Measurements from ENCODE around the gene KSR1.
A peak's percentile ranks its signal among the peaks of the same experiment; 100 is the strongest.

KSR1 gene

DNA sequence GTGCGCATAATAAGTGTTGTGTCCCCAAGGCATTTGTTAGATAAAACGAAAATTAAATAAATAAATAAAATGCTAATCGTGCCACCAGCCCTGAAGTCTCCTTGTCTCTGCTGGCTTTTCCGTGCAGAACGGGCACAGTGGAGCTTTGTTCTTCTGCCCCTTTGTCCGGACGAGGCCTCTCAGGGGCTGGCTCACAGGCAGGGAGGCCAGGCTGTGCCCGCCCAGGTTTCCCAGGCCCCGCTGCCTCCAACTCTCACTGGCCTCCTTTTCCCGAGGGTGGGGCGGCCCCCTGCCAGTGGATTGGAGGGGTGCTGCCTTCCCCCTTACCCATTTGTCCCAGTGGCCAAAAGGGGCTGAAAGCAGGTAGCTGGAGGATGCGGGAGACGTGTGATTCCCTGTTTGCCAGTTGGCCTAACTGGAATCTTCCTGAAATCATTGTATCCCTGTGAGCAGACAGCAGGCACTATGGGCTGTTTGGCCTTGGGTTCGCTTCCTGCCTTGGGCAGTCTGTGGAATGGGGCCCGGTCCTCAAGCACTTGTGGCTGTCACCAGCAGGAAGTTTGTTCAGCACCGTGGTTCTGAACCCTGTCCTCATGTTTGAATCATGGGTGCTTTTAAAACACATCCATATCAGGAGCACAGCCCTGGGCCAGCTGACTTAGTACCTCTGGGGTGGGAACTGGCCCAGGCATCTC is 64.4 kb downstream of the KSR1 start:
- H3K9ac ChIP-seq (ENCODE audit: insufficient read length) = no peak overlapping the region
- 0 out of 2 replicates have a peak overlapping the region, but pooled peaks have one; percentile 18 for H3K4me3 ChIP-seq
- no peaks in the 10 kb centered on the region for H3K9me3 ChIP-seq (ENCODE audit: low read depth, low read length)
- peak overlapping the region; percentile 6; the same call in 1 of the 2 replicates for H3K27ac ChIP-seq
- no peaks in the 10 kb centered on the region for H3K36me3 ChIP-seq (ENCODE audit: insufficient read depth, low read length)
- TF ChIP-seq FOXP2 (optimal IDR thresholded peaks at IDR 0.05; ENCODE audit: control extremely low read depth, extremely low read length, insufficient read depth) (no peak), POLR2AphosphoS5 (IDR thresholded peaks at IDR 0.05; ENCODE audit: borderline replicate concordance, low read depth, low read length) (no peak), EZH2 (IDR thresholded peaks at IDR 0.05) (no peak)
- no peak for DNase-seq (ENCODE audit: low read depth, low spot score)

DNA sequence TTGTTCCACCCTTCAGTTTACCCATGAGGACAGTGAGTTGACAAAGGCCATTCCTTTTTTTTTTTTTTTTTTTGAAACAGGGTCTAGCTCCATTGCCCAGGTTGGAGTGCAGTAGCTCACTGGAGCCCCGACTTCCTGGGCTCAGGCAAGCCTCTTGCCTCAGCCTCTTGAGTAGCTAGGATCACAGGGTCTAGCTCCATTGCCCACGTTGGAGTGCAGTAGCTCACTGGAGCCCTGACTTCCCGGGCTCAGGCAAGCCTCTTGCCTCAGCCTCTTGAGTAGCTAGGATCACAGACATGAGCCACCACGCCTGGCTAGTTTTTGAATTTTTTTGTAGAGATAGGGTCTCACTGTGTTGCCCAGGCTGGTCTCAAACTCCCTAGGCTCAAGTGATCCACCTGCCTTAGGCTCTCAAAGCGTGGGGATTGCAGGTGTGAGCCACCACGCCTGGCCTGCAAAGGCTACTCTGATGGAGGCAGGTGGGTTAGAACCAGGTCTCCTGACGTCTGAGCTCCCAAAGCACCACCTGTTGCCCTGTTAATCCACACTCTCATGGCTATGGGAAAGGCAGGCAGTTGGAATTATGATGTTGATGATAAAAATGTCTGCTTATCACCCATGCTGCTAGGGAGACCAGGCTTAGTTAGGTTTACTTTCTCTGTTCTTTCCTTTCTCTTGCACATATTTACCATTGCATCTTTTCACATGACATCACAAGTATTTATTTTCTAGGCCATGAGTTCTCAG is 65.2 kb downstream of the KSR1 start:
- Histone ChIP-seq H3K4me3 (no peak overlapping the region), H3K9me3 (ENCODE audit: low read depth, low read length) (no peaks in the 10 kb centered on the region), H3K9ac (ENCODE audit: insufficient read length) (no peak overlapping the region), H3K36me3 (ENCODE audit: insufficient read depth, low read length) (no peaks in the 10 kb centered on the region), H3K27ac (no peak overlapping the region)
- DNase-seq (ENCODE audit: low read depth, low spot score) = no peak
- TF ChIP-seq EZH2 (IDR thresholded peaks at IDR 0.05) = no peak
- no peak for TF ChIP-seq POLR2AphosphoS5 (IDR thresholded peaks at IDR 0.05; ENCODE audit: borderline replicate concordance, low read depth, low read length)
- no peak for TF ChIP-seq FOXP2 (optimal IDR thresholded peaks at IDR 0.05; ENCODE audit: control extremely low read depth, extremely low read length, insufficient read depth)

DNA sequence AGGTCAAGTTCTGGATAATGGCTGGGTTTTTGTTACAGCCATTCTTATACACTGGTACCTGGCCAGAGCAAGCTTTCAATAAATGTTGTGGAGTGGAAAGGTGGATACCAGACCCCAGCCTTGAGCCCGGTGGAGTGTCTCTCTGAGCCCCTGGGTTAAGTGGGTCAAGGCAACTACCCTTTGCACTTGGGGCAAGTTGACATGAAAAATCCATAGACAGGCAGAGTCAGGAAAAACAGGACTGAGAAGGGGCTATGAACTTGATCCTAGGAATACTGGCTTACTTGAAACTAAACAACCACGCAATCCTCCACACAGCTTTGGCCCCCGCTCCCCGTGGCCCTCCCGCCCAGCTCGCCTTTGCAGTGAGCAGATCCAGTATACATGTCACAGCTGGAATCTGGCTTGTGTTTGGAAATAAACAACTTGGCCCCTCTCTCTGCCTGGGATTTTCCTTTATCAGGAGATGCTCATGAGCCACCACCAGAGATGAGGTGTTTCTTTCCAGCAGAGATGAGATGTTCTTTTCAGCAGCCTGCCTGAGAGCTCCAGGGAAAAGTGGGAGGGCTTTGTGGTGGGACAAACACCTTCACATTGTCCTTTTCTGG is 65.9 kb downstream of the KSR1 start:
- H3K4me3 ChIP-seq = no peak overlapping the region
- no peaks in the 10 kb centered on the region for H3K36me3 ChIP-seq (ENCODE audit: insufficient read depth, low read length)
- H3K9me3 ChIP-seq (ENCODE audit: low read depth, low read length) = no peaks in the 10 kb centered on the region
- no peak overlapping the region for H3K27ac ChIP-seq
- no peak for DNase-seq (ENCODE audit: low read depth, low spot score)
- TF ChIP-seq FOXP2 (optimal IDR thresholded peaks at IDR 0.05; ENCODE audit: control extremely low read depth, extremely low read length, insufficient read depth) (no peak), POLR2AphosphoS5 (IDR thresholded peaks at IDR 0.05; ENCODE audit: borderline replicate concordance, low read depth, low read length) (no peak)
- no peak overlapping the region for H3K9ac ChIP-seq (ENCODE audit: insufficient read length)

DNA sequence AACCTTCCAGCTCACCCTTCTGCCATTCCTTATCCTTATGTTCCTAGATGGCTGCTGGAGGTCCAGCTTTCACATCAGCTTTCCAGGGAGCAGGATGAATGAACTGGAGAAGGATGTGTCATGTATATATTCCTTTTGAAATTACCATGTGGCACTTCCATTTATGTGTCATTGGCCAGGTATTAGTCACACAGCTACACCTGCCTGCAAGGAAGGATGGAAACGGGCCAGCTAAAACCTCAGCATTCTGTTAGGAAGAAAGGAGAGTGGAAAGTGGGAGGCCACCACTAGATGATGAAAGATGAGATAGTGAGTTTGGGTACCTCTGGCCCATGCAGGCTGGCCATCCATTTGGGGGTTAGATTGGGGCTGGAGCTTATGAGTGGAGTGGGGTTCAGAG is 67.5 kb downstream of the KSR1 start:
- no peak for DNase-seq (ENCODE audit: low read depth, low spot score)
- TF ChIP-seq EZH2 (IDR thresholded peaks at IDR 0.05) (no peak), FOXP2 (optimal IDR thresholded peaks at IDR 0.05; ENCODE audit: control extremely low read depth, extremely low read length, insufficient read depth) (no peak)
- H3K9me3 ChIP-seq (ENCODE audit: low read depth, low read length) = no peaks in the 10 kb centered on the region

DNA sequence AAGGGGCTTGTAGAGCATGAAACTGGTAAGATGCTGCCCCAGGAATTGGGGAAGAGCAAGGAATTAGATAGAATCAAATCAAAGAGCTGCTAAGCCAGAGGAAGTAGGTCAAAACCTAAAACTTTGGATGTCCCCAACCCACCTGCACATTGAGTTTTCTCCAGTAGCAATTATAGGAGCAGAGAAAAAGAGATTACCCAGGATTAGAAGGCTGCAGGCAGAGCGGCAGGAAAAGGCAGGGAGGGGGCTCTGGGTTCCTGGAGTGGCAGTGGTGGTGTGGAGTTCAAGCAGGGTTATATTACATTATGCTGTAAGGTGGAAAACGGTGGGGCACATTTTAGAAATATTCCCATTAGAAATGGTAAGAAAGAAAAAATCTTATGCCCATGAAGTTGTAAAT is 68.3 kb downstream of the KSR1 start:
- Histone ChIP-seq H3K9me3 (ENCODE audit: low read depth, low read length) (no peaks in the 10 kb centered on the region), H3K36me3 (ENCODE audit: insufficient read depth, low read length) (no peaks in the 10 kb centered on the region), H3K27ac (no peak overlapping the region), H3K4me3 (no peak overlapping the region), H3K9ac (ENCODE audit: insufficient read length) (no peak overlapping the region)
- DNase-seq (ENCODE audit: low read depth, low spot score) = no peak
- TF ChIP-seq FOXP2 (optimal IDR thresholded peaks at IDR 0.05; ENCODE audit: control extremely low read depth, extremely low read length, insufficient read depth) (no peak), EZH2 (IDR thresholded peaks at IDR 0.05) (no peak), POLR2AphosphoS5 (IDR thresholded peaks at IDR 0.05; ENCODE audit: borderline replicate concordance, low read depth, low read length) (no peak)

More for the DNA sequence above, 67.5 kb downstream of the KSR1 start:
- no peak overlapping the region for H3K9ac ChIP-seq (ENCODE audit: insufficient read length)
- H3K36me3 ChIP-seq (ENCODE audit: insufficient read depth, low read length) = no peaks in the 10 kb centered on the region
- no peak overlapping the region for H3K27ac ChIP-seq
- H3K4me3 ChIP-seq = no peak overlapping the region

DNA sequence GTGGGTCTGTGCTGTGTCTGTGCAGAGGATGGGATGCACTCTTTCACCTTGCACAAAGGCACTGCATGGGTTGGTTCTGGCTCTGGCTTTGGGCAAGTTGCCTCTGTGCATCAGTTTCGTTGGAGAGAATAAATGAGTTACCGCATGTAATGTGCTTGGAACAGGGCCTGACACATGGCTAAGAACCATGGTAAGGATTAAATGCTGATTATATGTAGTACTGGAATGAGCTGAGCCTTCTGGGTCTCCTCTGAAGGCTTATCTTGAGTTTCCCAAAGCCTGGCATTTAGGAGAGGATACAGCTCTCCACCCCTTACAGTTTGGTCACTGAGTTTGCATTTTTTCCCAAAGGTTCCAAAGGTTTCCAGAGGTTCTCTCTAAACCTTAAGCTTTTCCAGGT is 69.1 kb downstream of the KSR1 start:
- H3K4me3 ChIP-seq = no peak overlapping the region
- DNase-seq (ENCODE audit: low read depth, low spot score) = no peak
- H3K36me3 ChIP-seq (ENCODE audit: insufficient read depth, low read length) = no peaks in the 10 kb centered on the region
- no peak overlapping the region for H3K9ac ChIP-seq (ENCODE audit: insufficient read length)
- TF ChIP-seq POLR2AphosphoS5 (IDR thresholded peaks at IDR 0.05; ENCODE audit: borderline replicate concordance, low read depth, low read length) (no peak), EZH2 (IDR thresholded peaks at IDR 0.05) (no peak), FOXP2 (optimal IDR thresholded peaks at IDR 0.05; ENCODE audit: control extremely low read depth, extremely low read length, insufficient read depth) (no peak)
- no peaks in the 10 kb centered on the region for H3K9me3 ChIP-seq (ENCODE audit: low read depth, low read length)
- no peak overlapping the region for H3K27ac ChIP-seq

DNA sequence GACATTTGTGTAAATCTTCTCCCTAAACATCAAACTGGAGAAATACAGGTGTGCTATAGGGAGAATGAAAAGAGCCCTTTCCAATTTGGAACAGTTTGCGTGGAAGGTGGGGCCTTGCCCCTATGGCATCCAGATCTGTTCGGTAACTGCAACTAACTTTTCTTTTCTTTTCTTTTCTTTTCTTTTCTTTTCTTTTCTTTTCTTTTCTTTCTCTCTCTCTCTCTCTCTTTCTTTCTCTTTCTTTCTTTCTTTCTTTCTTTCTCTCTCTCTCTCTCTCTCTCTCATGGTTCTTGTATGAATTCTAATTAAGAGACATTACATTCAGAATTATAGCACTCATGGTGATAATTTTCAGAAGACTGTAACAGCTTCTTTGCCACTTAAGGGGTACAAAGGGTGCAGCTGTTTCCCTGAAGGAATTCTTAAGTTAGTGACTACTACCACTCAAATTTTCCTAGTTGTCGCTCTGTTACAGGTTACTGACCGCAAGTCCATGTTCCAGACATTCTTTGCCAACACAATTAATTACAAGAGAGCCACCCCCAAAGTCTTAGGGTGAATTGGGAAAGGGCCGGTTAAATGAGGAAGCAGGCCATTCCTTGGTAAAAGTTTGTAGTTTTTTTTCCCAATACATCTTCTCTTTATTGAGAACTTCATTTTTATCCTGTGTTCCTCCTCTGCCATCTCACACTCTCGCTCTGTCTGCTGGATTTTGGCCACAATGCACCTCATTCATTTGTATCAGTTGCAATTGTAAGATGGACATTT is 69.8 kb downstream of the KSR1 start:
- Histone ChIP-seq H3K27ac (peak overlapping the region; percentile 23; the same call in 1 of the 2 replicates), H3K9me3 (ENCODE audit: low read depth, low read length) (no peaks in the 10 kb centered on the region), H3K4me3 (peak overlapping the region; percentile 56), H3K9ac (ENCODE audit: insufficient read length) (no peak overlapping the region), H3K36me3 (ENCODE audit: insufficient read depth, low read length) (no peaks in the 10 kb centered on the region)
- DNase-seq (ENCODE audit: low read depth, low spot score) = no peak
- TF ChIP-seq POLR2AphosphoS5 (IDR thresholded peaks at IDR 0.05; ENCODE audit: borderline replicate concordance, low read depth, low read length) = no peak
- no peak for TF ChIP-seq EZH2 (IDR thresholded peaks at IDR 0.05)
- TF ChIP-seq FOXP2 (optimal IDR thresholded peaks at IDR 0.05; ENCODE audit: control extremely low read depth, extremely low read length, insufficient read depth) = no peak

DNA sequence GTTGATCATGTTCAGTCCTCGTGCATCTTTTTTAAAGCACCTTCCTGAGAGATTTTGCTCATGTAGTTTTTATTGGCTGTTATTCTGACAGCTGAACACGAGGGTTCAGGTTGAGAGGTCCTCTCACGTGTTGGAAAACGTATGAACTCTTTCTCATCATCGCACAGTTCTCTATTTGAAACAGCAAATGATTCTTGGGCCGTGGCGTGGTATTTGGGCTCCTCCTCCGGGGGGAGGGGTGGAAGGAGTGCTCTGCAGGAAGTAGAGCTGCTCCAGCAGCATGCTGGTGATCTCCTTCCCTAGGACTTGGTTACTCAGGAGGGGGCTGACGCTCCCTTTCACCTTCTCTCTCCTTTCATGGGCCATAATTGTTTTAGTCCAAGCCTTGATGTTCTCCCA is 70.4 kb downstream of the KSR1 start:
- DNase-seq (ENCODE audit: low read depth, low spot score) = no peak
- peak overlapping the region; percentile 23; the same call in 1 of the 2 replicates for H3K27ac ChIP-seq
- no peak for TF ChIP-seq EZH2 (IDR thresholded peaks at IDR 0.05)
- TF ChIP-seq POLR2AphosphoS5 (IDR thresholded peaks at IDR 0.05; ENCODE audit: borderline replicate concordance, low read depth, low read length) = no peak
- TF ChIP-seq FOXP2 (optimal IDR thresholded peaks at IDR 0.05; ENCODE audit: control extremely low read depth, extremely low read length, insufficient read depth) = no peak
- H3K36me3 ChIP-seq (ENCODE audit: insufficient read depth, low read length) = no peaks in the 10 kb centered on the region
- peak overlapping the region; percentile 56 for H3K4me3 ChIP-seq
- no peaks in the 10 kb centered on the region for H3K9me3 ChIP-seq (ENCODE audit: low read depth, low read length)
- no peak overlapping the region for H3K9ac ChIP-seq (ENCODE audit: insufficient read length)
